DMS 273 (cell line): ENCODE data around the gene DLL3.
A peak's percentile ranks its signal among the peaks of the same experiment; 100 is the strongest.

Experiments
- DNase-seq: peaks from one replicate; lab custom pipeline; 2025; ENCODE audit not compliant: unreplicated experiment; lab: John Stamatoyannopoulos, UW

The DLL3 gene

DNA sequence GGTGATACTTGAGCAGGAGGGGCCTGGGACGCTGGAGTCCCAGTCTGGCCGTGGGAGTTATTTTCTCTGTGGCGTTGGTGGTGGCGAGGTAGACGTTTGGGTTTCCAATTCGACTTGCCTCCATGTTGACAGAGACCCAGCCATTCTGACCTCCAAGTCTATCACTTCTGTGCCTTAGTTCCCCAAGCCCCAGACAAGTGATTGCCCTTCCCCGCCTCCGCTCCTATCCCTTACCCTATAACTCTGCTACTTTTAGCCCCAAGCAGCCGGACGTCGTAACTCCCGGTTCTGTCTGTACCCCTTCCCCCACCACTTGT lies 17.6 kb upstream of the DLL3 start:
- peak; percentile 61 for DNase-seq

- DNase-seq = no peak
These were observed 17.1 kb upstream of the DLL3 start for GRCh38 chr19:39481676-39482075.

DNA sequence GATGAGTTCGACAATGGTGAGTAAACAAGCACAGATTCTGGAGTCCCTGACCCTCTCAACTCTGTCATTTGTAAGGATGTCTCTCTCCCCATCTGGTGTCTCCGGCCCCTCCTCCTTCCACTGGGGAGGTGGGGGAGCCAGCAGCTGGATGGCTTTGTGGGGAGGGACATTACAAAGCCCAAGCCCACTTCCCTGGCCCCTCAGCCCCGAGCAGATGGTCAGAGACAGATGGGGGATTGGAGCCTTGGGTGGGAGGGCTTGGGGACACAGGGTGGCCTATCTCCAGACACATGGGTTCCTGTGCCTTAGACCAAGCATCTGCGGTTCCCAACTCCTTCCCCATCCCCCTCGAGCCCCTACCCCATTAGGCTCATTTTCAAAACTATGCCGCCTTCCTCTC lies 15.6 kb upstream of the DLL3 start:
- peak; percentile 72 for DNase-seq

GRCh38 chr19:39489756-39490155 lies 9.0 kb upstream of the DLL3 start:
- no peak for DNase-seq

DNA sequence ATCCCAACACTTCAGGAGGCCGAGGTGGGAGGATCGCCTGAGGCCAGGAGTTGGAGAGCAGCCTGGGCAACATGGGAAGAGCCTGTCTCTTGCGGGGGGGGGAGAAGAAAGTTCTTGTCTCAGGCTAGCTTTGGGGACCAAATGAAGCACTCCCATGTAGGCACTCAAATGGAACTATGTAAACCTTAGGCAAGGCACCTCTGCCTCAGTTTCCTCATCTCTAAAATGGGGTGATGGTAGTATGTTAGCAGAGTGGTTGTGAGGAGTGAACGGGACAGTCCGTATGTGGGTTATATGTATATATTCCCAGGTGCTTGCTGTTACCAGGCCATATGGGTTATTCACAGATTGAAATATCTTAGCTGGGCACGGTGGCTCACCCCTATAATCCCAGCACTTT lies 6.5 kb upstream of the DLL3 start:
- no peak for DNase-seq

DNA sequence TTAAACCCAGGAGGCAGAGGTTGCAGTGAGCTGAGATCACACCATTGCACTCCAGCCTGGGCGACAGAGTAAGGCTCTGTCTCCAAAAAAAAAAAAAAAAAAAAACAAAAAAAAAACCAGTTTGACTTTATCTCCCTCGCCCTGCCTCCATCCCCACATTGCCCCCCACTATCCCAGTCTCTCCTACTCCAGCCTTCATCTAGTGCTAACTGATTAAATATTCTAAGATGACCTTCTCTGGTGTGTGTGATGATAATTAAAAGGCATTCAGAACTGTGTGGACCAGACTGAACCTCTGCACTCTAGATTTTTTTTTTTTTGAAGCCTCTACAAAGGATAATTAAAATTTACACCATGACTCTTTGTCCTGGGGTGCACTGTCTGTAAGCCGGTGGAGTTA lies 6.0 kb upstream of the DLL3 start:
- no peak for DNase-seq

DNA sequence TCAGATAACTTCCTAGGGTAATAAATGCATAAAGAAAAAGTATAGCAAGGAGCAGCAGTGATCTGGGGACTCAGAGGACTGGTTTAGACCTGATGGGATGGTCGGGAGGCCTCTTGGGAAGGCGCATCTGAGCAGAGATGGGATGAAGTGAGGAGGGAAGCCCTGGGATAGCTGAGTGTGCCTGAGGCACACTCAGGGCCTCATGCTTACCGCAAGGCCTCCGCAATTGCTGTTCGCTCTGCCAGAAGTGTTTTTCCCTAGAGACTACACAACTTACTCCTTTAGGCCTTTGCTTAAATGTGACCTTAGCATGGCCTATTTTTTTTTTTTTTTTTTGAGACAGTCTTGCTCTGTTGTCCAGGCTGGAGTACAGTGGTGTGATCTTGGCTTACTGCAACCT lies 4.1 kb upstream of the DLL3 start:
- no peak for DNase-seq

GRCh38 chr19:39496063-39496462 lies 2.7 kb upstream of the DLL3 start:
- no peak for DNase-seq

- DNase-seq = no peak
These were observed 1.1 kb upstream of the DLL3 start for GRCh38 chr19:39497701-39497995.

DNA sequence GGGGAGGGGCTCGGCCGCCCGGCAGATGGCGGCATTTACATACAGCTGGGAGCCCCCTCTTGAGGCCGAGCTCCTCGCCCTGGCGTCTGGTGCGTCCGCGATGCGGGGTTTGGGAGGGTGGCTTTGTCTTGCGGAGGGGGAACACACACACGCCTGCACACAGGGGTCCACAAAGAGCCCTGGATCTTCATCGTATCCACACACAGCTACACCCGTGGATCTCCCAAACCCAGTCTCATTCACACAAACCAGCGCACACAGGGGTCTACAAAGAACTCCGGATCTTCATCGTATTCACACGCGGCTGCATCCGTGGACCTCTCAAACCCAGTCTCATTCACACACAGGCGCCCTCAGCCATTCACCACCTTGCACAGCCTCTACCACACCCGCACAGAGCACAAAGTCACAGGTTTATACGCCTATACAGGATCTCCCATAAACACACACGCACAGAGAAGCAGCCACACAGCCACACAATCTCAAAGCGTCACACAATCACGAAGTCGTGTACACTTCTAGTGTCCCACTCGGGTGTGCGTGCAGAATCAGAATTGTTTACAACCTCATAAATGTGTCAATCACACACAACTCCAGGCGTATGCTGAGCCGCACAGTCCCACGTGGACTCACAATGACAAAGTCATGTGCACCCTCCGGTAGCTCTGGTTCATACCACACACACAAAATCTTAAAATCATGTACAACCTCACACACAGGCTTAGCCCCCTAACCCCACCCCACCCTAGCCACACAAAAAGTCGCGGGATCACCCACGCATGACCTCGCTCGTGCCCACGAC lies 550 bp upstream of the DLL3 start:
- DNase-seq = peak; percentile 93

DNA sequence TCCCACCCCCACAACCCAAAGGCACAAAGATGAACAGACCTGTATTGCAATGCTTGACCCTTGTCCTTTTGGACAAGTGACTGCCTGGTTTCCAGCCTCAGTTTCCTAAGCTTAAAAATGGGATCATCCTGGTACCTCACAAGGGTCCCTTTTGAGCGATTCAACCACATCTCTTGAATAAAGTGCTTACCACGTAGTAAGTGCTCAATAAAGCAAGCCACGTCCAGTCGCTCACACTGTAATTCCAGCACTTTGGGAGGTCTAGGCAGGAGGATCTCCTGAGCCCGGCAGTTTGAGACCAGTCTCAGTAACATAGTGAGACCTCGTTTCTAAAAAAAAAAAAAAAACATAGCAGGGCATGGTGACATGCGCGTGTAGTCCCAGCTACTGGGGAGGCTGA lies 1.2 kb downstream of the DLL3 start:
- DNase-seq = no peak

DNA sequence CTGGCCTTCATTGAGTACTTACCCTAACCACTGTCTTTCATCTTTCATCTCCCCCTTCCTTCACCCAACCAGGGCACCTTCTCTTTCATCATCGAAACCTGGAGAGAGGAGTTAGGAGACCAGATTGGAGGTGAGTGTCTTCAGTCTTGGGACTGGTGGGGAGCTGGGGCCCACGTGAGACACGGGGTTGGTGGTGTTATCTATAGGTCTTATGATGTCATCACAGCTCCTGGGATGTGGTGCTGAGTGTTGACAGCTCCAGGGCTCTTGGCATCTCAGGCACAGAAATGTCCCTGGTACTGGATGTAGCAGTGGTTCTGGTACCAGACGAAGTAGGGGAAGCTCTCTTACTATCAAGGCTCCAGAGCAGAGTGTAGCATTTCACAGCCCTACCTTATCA lies 1.8 kb downstream of the DLL3 start:
- DNase-seq = no peak

- DNase-seq = no peak
These were observed 2.6 kb downstream of the DLL3 start for GRCh38 chr19:39501340-39501739.

DNA sequence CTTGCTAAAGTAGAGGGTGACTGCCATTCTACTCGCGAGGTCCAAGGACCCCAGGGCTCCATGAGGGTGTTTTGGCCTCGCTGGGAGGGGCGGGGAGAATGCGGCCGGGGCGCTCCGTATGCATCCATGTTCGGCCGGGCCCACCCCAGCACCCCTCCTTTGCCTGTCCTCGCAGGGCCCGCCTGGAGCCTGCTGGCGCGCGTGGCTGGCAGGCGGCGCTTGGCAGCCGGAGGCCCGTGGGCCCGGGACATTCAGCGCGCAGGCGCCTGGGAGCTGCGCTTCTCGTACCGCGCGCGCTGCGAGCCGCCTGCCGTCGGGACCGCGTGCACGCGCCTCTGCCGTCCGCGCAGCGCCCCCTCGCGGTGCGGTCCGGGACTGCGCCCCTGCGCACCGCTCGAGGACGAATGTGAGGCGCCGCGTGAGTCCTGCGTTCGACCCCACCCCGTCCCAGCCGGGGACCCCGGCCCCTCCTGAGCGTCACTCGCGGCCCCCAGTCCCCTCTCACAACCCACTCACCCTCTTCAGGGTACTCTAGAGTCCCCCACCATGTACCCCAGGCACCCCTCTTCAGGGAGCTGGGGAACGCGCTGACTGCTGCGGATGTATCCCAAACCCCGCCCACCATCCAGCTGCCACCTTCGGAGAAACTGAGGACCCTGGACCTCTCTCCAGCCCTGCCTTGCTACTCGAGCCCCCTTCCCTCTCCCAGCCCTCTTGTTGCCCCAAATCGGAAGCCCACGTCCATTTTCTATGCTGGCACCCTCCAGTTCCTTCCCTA lies 4.1 kb downstream of the DLL3 start:
- DNase-seq = peak; percentile 93

GRCh38 chr19:39506598-39506943 lies 7.8 kb downstream of the DLL3 start:
- no peak for DNase-seq

DNA sequence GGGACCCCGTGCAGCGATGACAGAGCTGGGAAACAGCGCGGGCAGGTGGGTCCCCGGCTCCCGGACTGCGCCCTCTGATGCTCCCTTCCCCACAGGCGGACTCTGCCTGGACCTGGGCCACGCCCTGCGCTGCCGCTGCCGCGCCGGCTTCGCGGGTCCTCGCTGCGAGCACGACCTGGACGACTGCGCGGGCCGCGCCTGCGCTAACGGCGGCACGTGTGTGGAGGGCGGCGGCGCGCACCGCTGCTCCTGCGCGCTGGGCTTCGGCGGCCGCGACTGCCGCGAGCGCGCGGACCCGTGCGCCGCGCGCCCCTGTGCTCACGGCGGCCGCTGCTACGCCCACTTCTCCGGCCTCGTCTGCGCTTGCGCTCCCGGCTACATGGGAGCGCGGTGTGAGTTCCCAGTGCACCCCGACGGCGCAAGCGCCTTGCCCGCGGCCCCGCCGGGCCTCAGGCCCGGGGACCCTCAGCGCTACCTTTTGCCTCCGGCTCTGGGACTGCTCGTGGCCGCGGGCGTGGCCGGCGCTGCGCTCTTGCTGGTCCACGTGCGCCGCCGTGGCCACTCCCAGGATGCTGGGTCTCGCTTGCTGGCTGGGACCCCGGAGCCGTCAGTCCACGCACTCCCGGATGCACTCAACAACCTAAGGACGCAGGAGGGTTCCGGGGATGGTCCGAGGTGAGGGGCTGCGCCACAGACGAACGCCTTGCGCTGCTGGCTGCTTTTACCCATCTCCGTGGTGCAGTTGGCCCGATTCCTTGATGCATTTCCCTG lies 8.4 kb downstream of the DLL3 start:
- peak; percentile 96 for DNase-seq

DNA sequence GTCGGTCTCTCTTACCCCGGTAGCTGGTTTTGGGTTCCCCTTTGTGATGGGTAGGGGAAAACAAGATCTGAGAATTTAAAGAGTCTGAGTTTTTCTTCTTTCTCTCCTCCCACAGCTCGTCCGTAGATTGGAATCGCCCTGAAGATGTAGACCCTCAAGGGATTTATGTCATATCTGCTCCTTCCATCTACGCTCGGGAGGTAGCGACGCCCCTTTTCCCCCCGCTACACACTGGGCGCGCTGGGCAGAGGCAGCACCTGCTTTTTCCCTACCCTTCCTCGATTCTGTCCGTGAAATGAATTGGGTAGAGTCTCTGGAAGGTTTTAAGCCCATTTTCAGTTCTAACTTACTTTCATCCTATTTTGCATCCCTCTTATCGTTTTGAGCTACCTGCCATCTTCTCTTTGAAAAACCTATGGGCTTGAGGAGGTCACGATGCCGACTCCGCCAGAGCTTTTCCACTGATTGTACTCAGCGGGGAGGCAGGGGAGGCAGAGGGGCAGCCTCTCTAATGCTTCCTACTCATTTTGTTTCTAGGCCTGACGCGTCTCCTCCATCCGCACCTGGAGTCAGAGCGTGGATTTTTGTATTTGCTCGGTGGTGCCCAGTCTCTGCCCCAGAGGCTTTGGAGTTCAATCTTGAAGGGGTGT lies 9.1 kb downstream of the DLL3 start:
- DNase-seq = no peak

DNA sequence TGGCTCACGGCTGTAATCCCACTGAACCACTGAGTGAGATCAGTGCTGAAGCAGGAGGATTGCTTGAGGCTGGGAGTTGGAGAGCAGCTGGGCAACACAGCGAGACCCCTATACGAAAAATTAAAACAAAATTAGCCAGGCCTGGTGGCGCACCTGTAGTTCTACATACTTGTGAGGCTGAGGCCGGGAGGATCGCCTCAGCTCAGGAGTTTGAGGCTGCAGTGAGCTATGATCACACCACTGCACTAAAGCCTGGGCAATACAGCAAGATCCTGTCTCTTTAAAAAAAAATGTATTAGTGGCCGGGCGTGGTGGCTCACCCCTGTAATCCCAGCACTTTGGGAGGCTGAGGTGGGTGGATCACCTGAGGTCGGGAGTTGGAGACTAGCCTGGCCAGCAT lies 9.9 kb downstream of the DLL3 start:
- no peak for DNase-seq

DNA sequence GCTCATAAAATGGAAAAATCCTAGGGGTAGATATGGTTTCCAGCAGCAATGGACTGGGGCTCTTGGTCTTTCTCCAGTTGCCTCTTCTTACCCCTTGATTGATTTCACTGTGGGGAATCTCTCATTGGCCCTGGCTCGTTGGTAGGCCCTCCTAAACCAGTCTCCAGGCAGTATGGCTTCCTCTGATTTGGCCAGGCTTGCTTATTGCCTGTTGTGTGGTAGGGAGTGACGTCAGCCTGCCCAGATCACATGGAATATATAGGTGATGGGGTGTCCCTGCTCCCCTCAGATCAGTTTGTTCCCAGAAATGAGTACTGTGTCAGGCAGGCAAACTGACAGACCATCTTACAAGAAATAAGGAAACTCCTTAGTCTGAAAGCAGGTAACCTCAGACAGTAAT lies 10.5 kb downstream of the DLL3 start:
- no peak for DNase-seq

DNA sequence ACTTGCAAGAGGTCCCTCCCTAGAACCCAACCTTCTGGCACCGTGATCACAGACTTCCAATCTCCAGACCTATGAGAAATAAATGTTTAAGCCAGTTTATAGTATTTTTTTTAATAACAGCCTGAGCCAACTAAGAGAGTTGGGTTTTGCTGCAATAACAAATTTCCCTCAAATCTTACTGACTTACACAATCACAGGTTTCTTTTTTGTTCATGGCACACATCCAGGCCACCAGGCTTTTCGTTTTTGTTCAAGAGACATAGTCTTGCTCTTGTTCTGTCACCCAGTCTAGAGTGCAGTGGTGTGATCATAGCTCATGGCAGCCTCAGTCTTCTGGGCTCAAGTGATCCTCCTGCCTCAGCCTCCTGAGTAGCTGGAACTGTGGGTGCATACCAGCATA lies 14.2 kb downstream of the DLL3 start:
- DNase-seq = peak; percentile 27

DNA sequence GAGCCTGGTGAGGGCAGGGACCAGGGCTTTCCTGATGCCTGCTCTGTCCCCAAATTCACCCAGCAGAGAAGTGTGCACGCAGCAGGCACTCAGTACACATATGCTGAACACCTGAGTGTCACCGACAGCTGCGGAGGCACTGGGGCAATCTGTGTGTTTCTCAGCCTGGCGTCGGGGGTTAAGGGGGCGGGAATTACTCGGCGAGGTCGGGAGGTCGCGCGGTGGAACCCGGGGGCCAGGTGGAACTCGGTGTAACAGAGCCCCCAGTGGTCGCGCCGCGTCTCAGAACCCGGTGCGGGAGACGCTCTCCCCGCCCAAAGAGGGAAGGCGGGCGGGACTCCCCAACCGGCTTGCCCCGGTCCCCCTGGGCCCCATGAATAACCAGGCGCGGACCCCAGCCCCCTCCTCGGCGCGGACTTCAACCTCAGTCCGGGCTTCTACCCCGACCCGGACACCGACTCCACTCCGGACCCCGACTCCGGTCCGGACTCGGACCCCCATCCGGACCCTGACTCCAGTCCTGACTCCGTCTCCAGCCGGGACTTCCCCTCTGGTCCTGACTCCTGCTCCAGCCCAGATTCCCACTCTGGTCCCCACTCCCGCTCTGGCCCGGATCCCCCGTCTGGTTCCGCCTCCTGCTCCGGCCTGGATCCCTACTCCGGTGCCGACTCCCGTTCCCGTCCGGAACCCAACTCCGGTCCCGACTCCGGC lies 16.2 kb downstream of the DLL3 start, which contains the start of gene SELENOV:
Gene SELENOV, plus strand, starts transcription at position 300 of the 711 bp plus-strand sequence. Its CDS starts 74 bp downstream, at position 374.
- peak; percentile 76 for DNase-seq
